OCI-LY1 (cell line): ENCODE results near the gene CDC14B.

Experiments
- H2AFZ ChIP-seq: fragments of 200-600 bp; sonication (generic), shearing (Covaris generic); 2 replicates; pipeline ENCODE4 v1.6.0; 2014; ENCODE audit warnings: antibody characterized with exemption, mild to moderate bottlenecking, low read length
- H3F3A ChIP-seq: fragments of 200-600 bp; sonication (generic), shearing (Covaris generic); 2 replicates; pipeline ENCODE4 v1.6.0; 2014; ENCODE audit warnings: mild to moderate bottlenecking, antibody characterized with exemption, low read length, moderate library complexity; ENCODE audit not compliant: insufficient read depth
- H3K27ac ChIP-seq: fragments of 200-600 bp; sonication (generic); 2 replicates; pipeline ENCODE4 v1.5.1; 2014; ENCODE audit warnings: low read length, mixed run types, mild to moderate bottlenecking, low read depth; ENCODE audit not compliant: poor library complexity, severe bottlenecking
- H3K27me3 ChIP-seq: fragments of 200-600 bp; sonication (generic); 2 replicates; pipeline ENCODE4 v1.6.0; 2014; ENCODE audit warnings: antibody characterized with exemption, mild to moderate bottlenecking, low read length, moderate library complexity; ENCODE audit not compliant: insufficient read depth
- H3K36me3 ChIP-seq: fragments of 200-600 bp; sonication (generic); 2 replicates; pipeline ENCODE4 v1.6.1; 2014; ENCODE audit warnings: mild to moderate bottlenecking, antibody characterized with exemption, low read length, moderate library complexity, mixed read lengths; ENCODE audit not compliant: insufficient read depth
- H3K4me1 ChIP-seq: fragments of 200-600 bp; sonication (generic); 2 replicates; pipeline ENCODE4 v1.5.1; 2014; ENCODE audit warnings: mild to moderate bottlenecking, low read length, moderate library complexity; ENCODE audit not compliant: insufficient read depth, severe bottlenecking
- H3K4me2 ChIP-seq: fragments of 200-600 bp; sonication (generic), shearing (Covaris generic); 2 replicates; pipeline ENCODE4 v1.6.1; 2014; ENCODE audit warnings: low read length
- H3K4me3 ChIP-seq: fragments of 200-600 bp; sonication (generic); 2 replicates; pipeline ENCODE4 v1.5.1; 2014; ENCODE audit warnings: low read length, low read depth, mild to moderate bottlenecking, mixed read lengths; ENCODE audit not compliant: poor library complexity, severe bottlenecking
- H3K79me2 ChIP-seq: fragments of 200-600 bp; shearing (Covaris generic); 2 replicates; pipeline ENCODE4 v1.6.1; 2016; ENCODE audit warnings: mixed run types, low read length, mixed read lengths; ENCODE audit not compliant: insufficient read depth
- H3K9ac ChIP-seq: fragments of 200-600 bp; sonication (generic), shearing (Covaris generic); 2 replicates; pipeline ENCODE4 v1.6.1; 2014; ENCODE audit warnings: mild to moderate bottlenecking, low read length, mixed read lengths
- H3K9me2 ChIP-seq: fragments of 200-600 bp; sonication (generic), shearing (Covaris generic); 2 replicates; pipeline ENCODE4 v1.6.1; 2014; ENCODE audit warnings: low read depth, mild to moderate bottlenecking, low read length, mixed read lengths
- H3K9me3 ChIP-seq: fragments of 200-600 bp; shearing (Covaris generic); 2 replicates; pipeline ENCODE4 v1.6.1; 2014; ENCODE audit warnings: low read length, mixed read lengths
- H4K20me1 ChIP-seq: fragments of 200-600 bp; sonication (generic), shearing (Covaris generic); 2 replicates; pipeline ENCODE4 v1.6.0; 2016; ENCODE audit warnings: mild to moderate bottlenecking, low read length; ENCODE audit not compliant: insufficient read depth
- CTCF ChIP-seq: fragments of 200-600 bp; sonication (generic), shearing (Covaris generic); IDR thresholded peaks from 2 replicates; pipeline ENCODE4 v1.5.1; 2017; ENCODE audit warnings: mild to moderate bottlenecking, antibody characterized with exemption, low read length, moderate library complexity, mixed read lengths
- EZH2 ChIP-seq: fragments of 200-600 bp; sonication (generic), shearing (Covaris generic); IDR thresholded peaks from 2 replicates; pipeline ENCODE4 v1.8.0; 2017; ENCODE audit warnings: borderline replicate concordance, mixed run types, mild to moderate bottlenecking, antibody characterized with exemption, low read length, moderate library complexity, mixed read lengths

CDC14B gene

GRCh38 chr9:96619491-96620180 is at the start of gene CDC14B:
Gene CDC14B (minus strand): TSS chr9:96619843. CDS start chr9:96619378, 465 bp downstream.
- Histone ChIP-seq H3K27me3 (no peaks in the 10 kb centered on the region), H2AFZ (no peak within 1 kb of the TSS), H3K9me2 (no peaks in the 10 kb centered on the region), H3F3A (no peaks in the 10 kb centered on the region), H3K9me3 (no peaks in the 10 kb centered on the region), H3K27ac (no peak within 1 kb of the TSS), H3K9ac (no peak within 1 kb of the TSS), H3K4me2 (no peak within 1 kb of the TSS), H3K36me3 (no peaks in the 10 kb centered on the region), H3K4me1 (no peaks in the 10 kb centered on the region), H3K79me2 (no peaks in the 10 kb centered on the region), H4K20me1 (no peaks in the 10 kb centered on the region), H3K4me3 (no peak within 1 kb of the TSS)
- no peak for TF ChIP-seq EZH2
- TF ChIP-seq CTCF, result no peak

GRCh38 chr9:96668868-96669534 is 49.4 kb upstream of the CDC14B start:
- Histone ChIP-seq H3K9ac (no peak overlapping the region), H4K20me1 (no peaks in the 10 kb centered on the region), H3K27ac (no peak overlapping the region), H3K9me2 (no peaks in the 10 kb centered on the region), H2AFZ (no peak overlapping the region), H3K79me2 (no peaks in the 10 kb centered on the region), H3K27me3 (no peaks in the 10 kb centered on the region), H3F3A (no peaks in the 10 kb centered on the region), H3K4me1 (no peaks in the 10 kb centered on the region), H3K4me2 (no peak overlapping the region), H3K4me3 (no peak overlapping the region), H3K9me3 (0 out of 2 replicates have a peak, but pooled peaks cover 3% of the 10 kb centered on the region), H3K36me3 (no peaks in the 10 kb centered on the region)
- TF ChIP-seq CTCF (no peak), EZH2 (no peak)

- 0 out of 2 replicates have a peak, but pooled peaks cover under 1% of the 10 kb centered on the region for H3K9me3 ChIP-seq
- no peak overlapping the region for H3K9ac ChIP-seq
- no peaks in the 10 kb centered on the region for H3K4me1 ChIP-seq
- H4K20me1 ChIP-seq, result no peaks in the 10 kb centered on the region
- no peak overlapping the region for H3K4me3 ChIP-seq
- no peaks in the 10 kb centered on the region for H3K79me2 ChIP-seq
- no peak overlapping the region for H3K4me2 ChIP-seq
- no peaks in the 10 kb centered on the region for H3F3A ChIP-seq
- no peaks in the 10 kb centered on the region for H3K9me2 ChIP-seq
- no peak for TF ChIP-seq CTCF
- TF ChIP-seq EZH2, result no peak
- no peak overlapping the region for H3K27ac ChIP-seq
- H2AFZ ChIP-seq, result no peak overlapping the region
- H3K36me3 ChIP-seq, result no peaks in the 10 kb centered on the region
- H3K27me3 ChIP-seq, result no peaks in the 10 kb centered on the region
Measured at GRCh38 chr9:96667363-96667728, 47.7 kb upstream of the CDC14B start.
